ENCODE results near the gene CSTB. TPM values are rescaled to one million over a fixed set of nuclear protein-coding genes. Genes with fewer than 3 reads are reported as not detected.

CSTB gene
- total RNA-seq, 2 donors from 2014 or later, result 13.3 to 34.7 TPM

DNA sequence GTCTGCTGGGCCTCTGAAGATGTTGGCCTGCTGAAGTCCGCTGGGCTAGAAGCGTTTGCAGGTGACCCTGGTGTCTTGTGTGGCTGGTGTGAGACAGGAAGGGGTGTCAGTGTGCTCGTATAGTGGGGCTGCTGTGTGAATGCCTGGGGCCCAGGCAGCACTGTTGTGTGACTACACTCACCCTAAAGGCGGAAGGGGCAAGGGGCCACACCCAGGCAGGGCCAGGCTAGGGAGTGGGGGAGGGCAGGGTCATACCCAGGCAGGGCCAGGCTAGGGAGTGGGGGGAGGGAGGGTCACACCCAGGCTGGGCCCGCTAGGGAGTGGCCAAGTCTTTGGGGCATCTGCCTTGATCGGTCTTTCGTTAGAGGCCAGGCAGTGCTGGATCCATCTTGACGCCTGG lies 32.2 kb downstream of the CSTB start:
- Histone ChIP-seq H3K27me3 (replicated peaks; ENCODE audit: insufficient read depth) (no peaks in the 10 kb centered on the region), H3K9me3 (no peaks in the 10 kb centered on the region), H3K4me3 (no peak overlapping the region), H3K36me3 (peaks cover 0 to 7% of the 10 kb centered on the region in 2 donors), H3K27ac (no peak overlapping the region), H3K4me1 (replicated peaks) (no peaks in the 10 kb centered on the region)
- WGBS, result 94% methylated on average over 8 of the region's 8 CpGs
- no peak for DNase-seq (ENCODE audit: low spot score)
- TF ChIP-seq, protein P1, sequence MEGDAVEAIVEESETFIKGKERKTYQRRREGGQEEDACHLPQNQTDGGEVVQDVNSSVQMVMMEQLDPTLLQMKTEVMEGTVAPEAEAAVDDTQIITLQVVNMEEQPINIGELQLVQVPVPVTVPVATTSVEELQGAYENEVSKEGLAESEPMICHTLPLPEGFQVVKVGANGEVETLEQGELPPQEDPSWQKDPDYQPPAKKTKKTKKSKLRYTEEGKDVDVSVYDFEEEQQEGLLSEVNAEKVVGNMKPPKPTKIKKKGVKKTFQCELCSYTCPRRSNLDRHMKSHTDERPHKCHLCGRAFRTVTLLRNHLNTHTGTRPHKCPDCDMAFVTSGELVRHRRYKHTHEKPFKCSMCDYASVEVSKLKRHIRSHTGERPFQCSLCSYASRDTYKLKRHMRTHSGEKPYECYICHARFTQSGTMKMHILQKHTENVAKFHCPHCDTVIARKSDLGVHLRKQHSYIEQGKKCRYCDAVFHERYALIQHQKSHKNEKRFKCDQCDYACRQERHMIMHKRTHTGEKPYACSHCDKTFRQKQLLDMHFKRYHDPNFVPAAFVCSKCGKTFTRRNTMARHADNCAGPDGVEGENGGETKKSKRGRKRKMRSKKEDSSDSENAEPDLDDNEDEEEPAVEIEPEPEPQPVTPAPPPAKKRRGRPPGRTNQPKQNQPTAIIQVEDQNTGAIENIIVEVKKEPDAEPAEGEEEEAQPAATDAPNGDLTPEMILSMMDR (IDR thresholded peaks at IDR 0.05), result no peak
- TF ChIP-seq POLR2A (IDR thresholded peaks at IDR 0.05) (no peak), POLR2AphosphoS5 (IDR thresholded peaks at IDR 0.05) (no peak)
- intact Hi-C loops (cut with DNase I), result no loop called here

GRCh38 chr21:43741423-43742096 lies 34.5 kb downstream of the CSTB start:
- 69% methylated on average over 19 of the region's 28 CpGs for WGBS
- peaks cover 0 to 7% of the 10 kb centered on the region in 2 donors for H3K36me3 ChIP-seq
- H3K4me3 ChIP-seq, result no peak overlapping the region
- H3K27ac ChIP-seq, result no peak overlapping the region
- H3K9me3 ChIP-seq, result no peaks in the 10 kb centered on the region
- TF ChIP-seq POLR2A (IDR thresholded peaks at IDR 0.05) (no peak), POLR2AphosphoS5 (IDR thresholded peaks at IDR 0.05) (no peak)
- TF ChIP-seq, protein P1 (IDR thresholded peaks at IDR 0.05), result no peak
- intact Hi-C loops (cut with DNase I), result no loop called here
- H3K27me3 ChIP-seq (replicated peaks; ENCODE audit: insufficient read depth), result no peaks in the 10 kb centered on the region
- no peak for DNase-seq (ENCODE audit: low spot score)
- no peaks in the 10 kb centered on the region for H3K4me1 ChIP-seq (replicated peaks)

GRCh38 chr21:43740497-43741156 lies 35.5 kb downstream of the CSTB start:
- Histone ChIP-seq H3K4me3 (no peak overlapping the region), H3K27me3 (replicated peaks; ENCODE audit: insufficient read depth) (no peaks in the 10 kb centered on the region), H3K27ac (peak overlapping the region; percentile 70 to 72), H3K9me3 (no peaks in the 10 kb centered on the region), H3K36me3 (peaks cover 0 to 7% of the 10 kb centered on the region in 2 donors), H3K4me1 (replicated peaks) (no peaks in the 10 kb centered on the region)
- intact Hi-C loops (cut with DNase I), result no loop called here
- DNase-seq (ENCODE audit: low spot score), result peak; percentile 77
- WGBS, result 34% methylated on average over 24 of the region's 25 CpGs
- TF ChIP-seq POLR2A (IDR thresholded peaks at IDR 0.05) (peak; percentile 34), POLR2AphosphoS5 (IDR thresholded peaks at IDR 0.05) (peak; percentile 56)
- TF ChIP-seq, protein P1 (IDR thresholded peaks at IDR 0.05), result no peak

DNA sequence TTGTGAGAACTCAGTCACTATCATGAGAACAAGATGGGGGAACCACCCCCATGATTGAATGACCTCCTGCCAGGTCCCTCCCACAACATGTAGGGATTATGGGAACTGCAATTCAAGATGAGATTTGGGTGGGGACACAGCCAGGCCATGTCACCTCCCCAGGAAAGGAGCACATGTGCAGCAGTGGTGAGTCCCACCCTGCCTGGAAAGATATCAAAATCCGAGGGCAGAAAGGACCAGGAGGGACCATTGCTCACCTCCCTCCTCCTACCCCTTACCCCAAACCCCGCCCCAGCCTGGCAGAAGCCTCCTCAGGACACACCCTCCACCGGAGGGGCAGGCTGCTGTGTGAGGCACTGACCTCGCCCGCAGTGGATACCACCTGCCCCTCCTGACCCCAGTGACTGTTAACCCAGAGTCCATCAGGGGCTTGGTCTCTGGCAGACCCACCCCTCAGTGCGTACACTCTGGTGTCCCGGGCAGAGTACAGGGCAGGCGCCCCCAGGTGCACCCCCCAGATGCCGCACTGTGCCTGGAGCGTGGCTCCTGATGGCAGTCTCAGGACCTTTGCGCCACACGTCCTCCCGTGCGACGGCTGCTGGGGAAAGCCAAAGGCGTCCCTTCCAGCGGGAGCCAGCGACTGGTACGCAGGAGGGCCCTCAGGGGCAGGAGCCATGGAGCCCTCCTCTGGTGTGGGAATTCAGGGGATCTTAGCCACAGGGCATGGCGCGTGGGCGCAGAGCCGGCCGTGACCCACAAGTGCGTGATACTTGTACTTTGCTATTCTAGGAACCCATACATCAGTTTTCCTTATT lies 36.3 kb downstream of the CSTB start:
- peaks cover 0 to 5% of the 10 kb centered on the region in 2 donors for H3K36me3 ChIP-seq
- intact Hi-C loops (cut with DNase I), result no loop called here
- no peak overlapping the region for H3K4me3 ChIP-seq
- DNase-seq (ENCODE audit: low spot score), result no peak
- TF ChIP-seq POLR2A (IDR thresholded peaks at IDR 0.05) (no peak), POLR2AphosphoS5 (IDR thresholded peaks at IDR 0.05) (no peak)
- TF ChIP-seq, protein P1 (IDR thresholded peaks at IDR 0.05), result no peak
- no peaks in the 10 kb centered on the region for H3K27me3 ChIP-seq (replicated peaks; ENCODE audit: insufficient read depth)
- H3K9me3 ChIP-seq, result no peaks in the 10 kb centered on the region
- H3K4me1 ChIP-seq (replicated peaks), result peaks cover under 1% of the 10 kb centered on the region
- WGBS, result 84% methylated on average over 25 of the region's 25 CpGs
- H3K27ac ChIP-seq, result peak overlapping the region; percentile 70 to 72
